IMR-90 (cell line): ENCODE measurements around the gene TSSK2. TPM values are rescaled to one million over a fixed set of nuclear protein-coding genes. Genes with fewer than 3 reads are reported as not detected.
A peak's percentile ranks its signal among the peaks of the same experiment; 100 is the strongest.

Experiments
- ATAC-seq: fragments of 200-7000 bp; cut with Tn5 transposase; 2 replicates; pipeline ENCODE4 v1.9.1; 2020; ENCODE audit warnings: low read depth, mild to moderate bottlenecking, moderate library complexity
- BruUV-seq: library from RNA; stranded (reverse); fragments of 400-500 nt; replicated peaks from 2 replicates; lab custom pipeline; 2021; lab: Mats Ljungman, UMichigan
- CTCF ChIA-PET: fragments of 300-600 bp; formaldehyde crosslinking; extraction: SDS; loops from one replicate; lab custom pipeline; 2021; ENCODE audit warnings: antibody characterized with exemption; lab: Yijun Ruan, JAX
- POLR2A ChIA-PET: fragments of 300-600 bp; sonication (Branson Sonifier 250); formaldehyde crosslinking; loops from one replicate; lab custom pipeline; 2022; ENCODE audit warnings: antibody characterized with exemption; ENCODE audit not compliant: unreplicated experiment; lab: Charles Lee
- DNase-seq: peaks from one replicate; pipeline ENCODE4 v3.0.0; 2013
- H2AFZ ChIP-seq: replicated peaks from 2 replicates; pipeline ENCODE3; 2013; ENCODE audit warnings: low read length, mild to moderate bottlenecking; ENCODE audit not compliant: poor library complexity
- H2AK5ac ChIP-seq: 2 replicates; pipeline ENCODE4 v1.6.1; 2013; ENCODE audit warnings: low read depth, low read length, inconsistent platforms
- H2AK9ac ChIP-seq: replicated peaks from 2 replicates; pipeline ENCODE3; 2013; ENCODE audit warnings: mild to moderate bottlenecking, low read depth, low read length, moderate library complexity; ENCODE audit not compliant: poor library complexity
- H2BK120ac ChIP-seq: 2 replicates; pipeline ENCODE4 v1.6.1; 2013; ENCODE audit warnings: low read depth, low read length, inconsistent platforms
- H2BK15ac ChIP-seq: 3 replicates; pipeline ENCODE4 v1.6.1; 2013; ENCODE audit warnings: low read depth, low read length, inconsistent platforms
- H2BK20ac ChIP-seq: 2 replicates; pipeline ENCODE4 v1.6.1; 2013; ENCODE audit warnings: low read depth, mild to moderate bottlenecking, inconsistent platforms, low read length, moderate library complexity
- H2BK5ac ChIP-seq: 2 replicates; pipeline ENCODE4 v1.6.1; 2013; ENCODE audit warnings: mild to moderate bottlenecking, low read depth, low read length, inconsistent platforms; ENCODE audit not compliant: poor library complexity, severe bottlenecking
- H3K14ac ChIP-seq: replicated peaks from 2 replicates; pipeline ENCODE4 v1.6.1; 2013; ENCODE audit warnings: low read depth, low read length, inconsistent platforms
- H3K18ac ChIP-seq: 2 replicates; pipeline ENCODE4 v1.6.1; 2013; ENCODE audit warnings: low read depth, low read length, control low read depth
- H3K23ac ChIP-seq: 2 replicates; pipeline ENCODE4 v1.6.1; 2013; ENCODE audit warnings: low read depth, low read length, inconsistent platforms
- H3K27ac ChIP-seq: 2 replicates; pipeline ENCODE4 v1.5.1; 2013; ENCODE audit warnings: mild to moderate bottlenecking, control low read depth, low read length; ENCODE audit not compliant: insufficient read depth
- H3K27me3 ChIP-seq: 2 replicates; pipeline ENCODE4 v1.6.1; 2013; ENCODE audit warnings: low read length; ENCODE audit not compliant: control insufficient read depth, insufficient read depth
- H3K36me3 ChIP-seq: 2 replicates; pipeline ENCODE4 v1.6.1; 2013; ENCODE audit warnings: low read length, mixed read lengths; ENCODE audit not compliant: control insufficient read depth, insufficient read depth
- H3K4ac ChIP-seq: 2 replicates; pipeline ENCODE4 v1.6.1; 2013; ENCODE audit warnings: low read depth, low read length, inconsistent platforms
- H3K4me1 ChIP-seq: 2 replicates; pipeline ENCODE4 v1.6.1; 2013; ENCODE audit warnings: low read length, mixed read lengths; ENCODE audit not compliant: control insufficient read depth, insufficient read depth
- H3K4me2 ChIP-seq: 2 replicates; pipeline ENCODE4 v1.6.1; 2013; ENCODE audit warnings: low read depth, mild to moderate bottlenecking, control low read depth, low read length, moderate library complexity
- H3K4me3 ChIP-seq: 2 replicates; pipeline ENCODE4 v1.5.1; 2013; ENCODE audit warnings: low read depth, mild to moderate bottlenecking, control low read depth, low read length, moderate library complexity; ENCODE audit not compliant: insufficient read depth
- H3K56ac ChIP-seq: 2 replicates; pipeline ENCODE4 v1.6.1; 2013; ENCODE audit warnings: low read length, inconsistent platforms; ENCODE audit not compliant: insufficient read depth; ENCODE audit errors: extremely low read depth
- H3K79me1 ChIP-seq, 2 experiments: 2 replicates each; pipeline ENCODE4 v1.6.1; 2013; ENCODE audit warnings: low read length in 2 of 2, inconsistent platforms in 1 of 2, low read depth in 1 of 2
- H3K9ac ChIP-seq: 2 replicates; pipeline ENCODE4 v1.6.1; 2013; ENCODE audit warnings: low read depth, low read length, control low read depth
- H3K9me1 ChIP-seq: 2 replicates; pipeline ENCODE4 v1.6.1; 2013; ENCODE audit warnings: low read length, inconsistent platforms; ENCODE audit not compliant: insufficient read depth
- H3K9me3 ChIP-seq: 2 replicates; pipeline ENCODE4 v1.6.1; 2013; ENCODE audit warnings: low read length; ENCODE audit not compliant: control insufficient read depth, insufficient read depth
- H4K20me1 ChIP-seq: 2 replicates; pipeline ENCODE4 v1.6.1; 2013; ENCODE audit warnings: low read length, inconsistent platforms; ENCODE audit not compliant: insufficient read depth
- H4K5ac ChIP-seq: 2 replicates; pipeline ENCODE4 v1.6.1; 2013; ENCODE audit warnings: mild to moderate bottlenecking, low read depth, low read length, control low read depth
- H4K8ac ChIP-seq, 2 experiments: 2 replicates each; pipeline ENCODE4 v1.6.1; 2013; ENCODE audit warnings: low read depth in 2 of 2, low read length in 2 of 2, control low read depth in 1 of 2, inconsistent platforms in 1 of 2
- H4K91ac ChIP-seq: 2 replicates; pipeline ENCODE4 v1.6.1; 2013; ENCODE audit warnings: low read depth, low read length, inconsistent platforms; ENCODE audit not compliant: insufficient read depth
- BHLHE40 ChIP-seq: fragments of 150-350 bp; IDR thresholded peaks from 2 replicates; pipeline ENCODE4 v1.6.1; 2016; ENCODE audit warnings: mild to moderate bottlenecking, low read depth, low read length
- FOS ChIP-seq: fragments of 150-350 bp; IDR thresholded peaks from 2 replicates; pipeline ENCODE4 v1.6.1; 2016; ENCODE audit warnings: low read depth, low read length
- MAZ ChIP-seq: IDR thresholded peaks from 2 replicates; pipeline ENCODE4 v1.6.1; 2012; ENCODE audit warnings: low read depth, mild to moderate bottlenecking, low read length, improper control_type of control experiment, moderate library complexity, borderline replicate concordance
- WGBS, 2 experiments: methylation state at CpG; one replicate each; pipeline versions ENCODE4 v1.1.5 to v1.1.7; 2013; ENCODE audit warnings: missing lambda C conversion rate in 2 of 2; ENCODE audit not compliant: insufficient read length in 1 of 2; ENCODE audit errors: extremely low coverage in 2 of 2; 5-methylcytosine and 5-hydroxymethylcytosine counted together
- dilution Hi-C: fragments of 300-500 bp; cut with HindIII; formaldehyde crosslinking; loops from one replicate; pipeline ENCODE4 v1.14.3; 2018; ENCODE audit warnings: low sequenced_read_pairs; ENCODE audit not compliant: unreplicated experiment
- in situ Hi-C: fragments of 300-500 bp; cut with MboI; formaldehyde crosslinking; loops from 3 replicates; pipeline ENCODE4 v1.14.3; 2019; ENCODE audit warnings: low sequenced_read_pairs, inconsistent platforms, mixed read lengths
- intact Hi-C: fragments of 100-400 bp; cut with micrococcal nuclease; formaldehyde crosslinking; loops from 2 replicates; pipeline ENCODE4 v1.10.0; 2022
- polyA plus RNA-seq, 3 experiments: library from polyadenylated mRNA; depleted of rRNA; stranded (reverse); fragments of >200 nt; gene quantifications; 2 replicates each; pipeline ENCODE4 v1.2.3, GENCODE V29; 2012; ENCODE audit warnings: low replicate concordance in 1 of 3
- total RNA-seq: library from RNA; depleted of rRNA; stranded (reverse); fragments of >200 nt; gene quantifications from 2 replicates; pipeline ENCODE4 v1.2.3, GENCODE V29; 2012

Gene TSSK2
- total and polyA plus RNA-seq, 2 of the 4 experiments (the other 2 are of a cell fraction): not detected

DNA sequence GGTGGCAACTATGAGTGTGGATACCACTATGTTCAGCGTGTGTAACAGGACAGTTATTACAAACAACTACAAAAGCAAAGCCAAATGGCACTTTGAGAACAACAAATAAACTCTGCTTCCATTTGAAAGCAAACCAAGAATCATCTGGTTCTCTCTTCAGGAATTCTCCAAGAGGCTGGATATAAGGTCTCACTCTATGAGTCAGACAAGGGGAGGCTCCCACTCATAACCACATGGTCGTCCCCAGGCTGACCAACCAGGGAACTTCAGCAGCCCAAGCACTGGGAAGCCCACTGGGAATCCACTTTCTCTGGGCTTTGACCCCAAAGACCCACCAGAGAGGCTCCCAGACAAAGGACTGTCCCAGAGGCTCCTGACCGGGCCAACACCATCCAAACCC, 44.2 kb upstream of the TSSK2 start:
- Histone ChIP-seq H2AK5ac (no peak overlapping the region; the same call in 1 of the 2 replicates), H3K9me3 (no peaks in the 10 kb centered on the region), H3K36me3 (peaks cover 10% of the 10 kb centered on the region), H3K18ac (no peak overlapping the region), H2BK15ac (0 out of 3 replicates have a peak overlapping the region, but pooled peaks have one; percentile 51), H3K27ac (no peak overlapping the region), H3K4me3 (no peak overlapping the region), H3K9ac (no peak overlapping the region), H3K14ac (peak overlapping the region; percentile 55; the same call in 1 of the 2 replicates), H3K9me1 (peaks cover 11% of the 10 kb centered on the region), H3K27me3 (no peaks in the 10 kb centered on the region), H3K4me1 (peaks cover 7% of the 10 kb centered on the region), H4K5ac (no peak overlapping the region), H3K79me1 (peaks cover 9 to 46% of the 10 kb centered on the region in 2 experiments; a peak in 3 of 4 replicates), H2AFZ (no peak overlapping the region), H4K8ac (no peak overlapping the region), H2BK5ac (no peak overlapping the region), H2BK120ac (no peak overlapping the region), H2BK20ac (no peak overlapping the region), H3K4me2 (no peak overlapping the region), H4K20me1 (peaks cover 29% of the 10 kb centered on the region), H2AK9ac (no peak overlapping the region), H3K56ac (no peak overlapping the region), H4K91ac (no peak overlapping the region), H3K23ac (no peak overlapping the region), H3K4ac (no peak overlapping the region)
- intact Hi-C loops: no loop called here
- ChIA-PET CTCF (no interaction called here), POLR2A (no interaction called here)
- DNase-seq: peak; percentile 69
- peak; percentile 96 for ATAC-seq
- BruUV-seq: no TSS peak
- no peak for TF ChIP-seq BHLHE40
- no peak for TF ChIP-seq MAZ
- TF ChIP-seq FOS: 0 out of 2 replicates have a peak, but pooled peaks have one; percentile 6
- in situ Hi-C loops: no loop called here
- 20% methylated on average over 1 of the region's 3 CpGs; no CpG with 5 or more reads in 1 of the 2 experiments for WGBS, 2 experiments
- dilution Hi-C loops: no loop called here
